Measurements from ENCODE around the gene SGF29.
"Not testable (repeated sequence)": the region's sequence is repeated elsewhere in the genome, so short reads cannot be mapped to it uniquely, and the experiment has no call there.

SGF29 gene

DNA sequence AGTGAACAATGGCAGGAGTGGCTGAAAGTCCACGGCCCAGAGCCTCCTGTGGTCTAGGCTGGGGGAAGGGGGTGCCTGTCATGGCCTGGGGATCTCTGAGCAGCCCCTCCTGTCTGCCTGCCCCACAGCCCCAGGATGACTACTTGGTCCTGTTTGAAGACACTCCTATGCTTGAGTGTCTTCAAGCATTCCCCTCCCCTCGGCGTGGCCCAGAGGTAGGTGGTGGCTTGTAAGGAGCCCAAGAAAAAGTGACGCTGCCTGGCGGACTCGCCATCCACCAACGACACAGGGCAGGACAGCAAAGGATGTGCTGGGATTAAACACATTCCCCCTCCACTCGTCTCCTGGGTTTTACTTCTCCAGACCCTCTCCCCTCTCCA lies 50.5 kb downstream of the SGF29 start:
- Histone ChIP-seq H3K27me3 (ENCODE audit: control insufficient read depth in 2 of 2, insufficient read depth in 2 of 2, low read length in 2 of 2) (no peaks in the 10 kb centered on the region), H3K4me3 (ENCODE audit: low read length in 2 of 2) (no peak overlapping the region), H3K9ac (ENCODE audit: low read depth in 1 of 2, low read length in 2 of 2) (no peak overlapping the region), H3K27ac (ENCODE audit: low read depth in 2 of 2, low read length in 2 of 2) (no peak overlapping the region), H3K4me1 (ENCODE audit: control insufficient read depth in 2 of 2, insufficient read depth in 2 of 2, low read length in 2 of 2) (no peaks in the 10 kb centered on the region), H3K9me3 (ENCODE audit: control insufficient read depth in 2 of 2, low read length in 2 of 2) (no peaks in the 10 kb centered on the region), H3K36me3 (ENCODE audit: control insufficient read depth in 2 of 2, insufficient read depth in 2 of 2, low read length in 2 of 2) (no peaks in the 10 kb centered on the region)

DNA sequence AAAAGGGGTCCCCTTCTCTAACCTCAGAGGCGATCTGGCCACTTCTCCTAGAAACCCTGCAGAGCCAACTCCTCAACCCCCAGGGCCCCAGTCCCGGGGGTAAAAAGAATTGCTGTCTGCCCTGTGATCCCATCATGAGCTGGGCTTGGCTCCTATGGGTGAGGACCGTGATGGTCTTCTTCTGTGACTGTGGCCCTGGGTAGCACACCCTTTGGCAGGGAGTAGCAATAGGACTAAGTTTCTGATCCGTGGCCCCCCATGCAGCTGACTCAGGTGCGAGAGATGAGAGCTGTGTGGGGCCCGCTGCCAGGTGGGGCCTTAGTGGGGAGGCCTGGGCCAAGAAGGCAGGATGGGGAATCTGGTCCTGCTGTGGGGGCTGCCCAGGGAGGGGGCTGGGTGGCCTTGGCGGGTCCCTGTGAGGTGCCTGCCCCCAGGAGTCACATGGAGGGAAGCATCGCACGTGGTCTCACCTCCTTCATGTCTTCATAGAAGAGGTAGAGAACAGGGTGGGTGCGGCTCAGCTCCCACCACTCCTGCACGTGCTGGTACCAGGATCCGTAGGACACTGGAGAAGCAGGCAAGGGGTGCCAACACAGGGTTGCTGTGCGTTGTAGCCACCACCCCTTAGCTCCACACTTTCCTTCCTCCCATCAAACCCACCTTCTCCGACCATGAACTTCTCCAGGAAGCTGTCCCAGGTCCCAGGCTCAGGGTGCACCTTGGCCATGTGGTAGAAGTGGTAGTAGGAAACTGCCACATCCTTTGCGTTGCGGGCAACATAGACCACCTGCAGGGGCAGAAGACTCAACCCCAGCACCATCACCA lies 52.8 kb downstream of the SGF29 start:
- Histone ChIP-seq H3K4me1 (ENCODE audit: control insufficient read depth in 2 of 2, insufficient read depth in 2 of 2, low read length in 2 of 2) (peaks cover 8 to 14% of the 10 kb centered on the region in 2 donors), H3K4me3 (ENCODE audit: low read length in 2 of 2) (no peak overlapping the region), H3K27ac (ENCODE audit: low read depth in 2 of 2, low read length in 2 of 2) (no peak overlapping the region), H3K27me3 (ENCODE audit: control insufficient read depth in 2 of 2, insufficient read depth in 2 of 2, low read length in 2 of 2) (no peaks in the 10 kb centered on the region), H3K36me3 (ENCODE audit: control insufficient read depth in 2 of 2, insufficient read depth in 2 of 2, low read length in 2 of 2) (no peaks in the 10 kb centered on the region), H3K9me3 (ENCODE audit: control insufficient read depth in 2 of 2, low read length in 2 of 2) (no peaks in the 10 kb centered on the region), H3K9ac (ENCODE audit: low read depth in 1 of 2, low read length in 2 of 2) (no peak overlapping the region)

DNA sequence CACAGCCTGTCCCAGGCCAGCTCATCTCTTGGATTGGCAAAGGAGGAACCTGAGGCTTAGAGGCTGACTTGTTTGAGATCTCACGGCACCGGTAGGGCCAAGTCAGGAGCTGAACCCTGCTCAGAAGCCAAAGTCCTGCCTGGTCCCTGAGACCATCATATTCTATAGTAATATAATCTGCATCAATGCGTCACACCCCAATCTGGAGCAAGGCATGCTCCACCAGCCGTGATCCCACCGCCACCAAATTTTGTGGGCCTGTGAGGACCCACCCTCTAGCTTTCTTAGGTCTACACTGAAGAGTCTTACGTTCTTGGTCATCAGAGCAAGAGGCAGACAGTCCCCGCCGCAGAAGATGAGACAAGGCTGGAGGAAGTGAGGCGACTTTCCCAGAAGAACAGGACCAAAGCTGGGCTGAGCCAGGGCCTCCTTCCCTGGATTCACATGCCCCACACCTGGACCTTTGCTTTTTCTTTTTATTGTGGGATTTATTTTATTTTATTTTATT lies 53.5 kb downstream of the SGF29 start:
- Histone ChIP-seq H3K36me3 (ENCODE audit: control insufficient read depth in 2 of 2, insufficient read depth in 2 of 2, low read length in 2 of 2) (no peaks in the 10 kb centered on the region), H3K27me3 (ENCODE audit: control insufficient read depth in 2 of 2, insufficient read depth in 2 of 2, low read length in 2 of 2) (no peaks in the 10 kb centered on the region), H3K27ac (ENCODE audit: low read depth in 2 of 2, low read length in 2 of 2) (no peak overlapping the region)

DNA sequence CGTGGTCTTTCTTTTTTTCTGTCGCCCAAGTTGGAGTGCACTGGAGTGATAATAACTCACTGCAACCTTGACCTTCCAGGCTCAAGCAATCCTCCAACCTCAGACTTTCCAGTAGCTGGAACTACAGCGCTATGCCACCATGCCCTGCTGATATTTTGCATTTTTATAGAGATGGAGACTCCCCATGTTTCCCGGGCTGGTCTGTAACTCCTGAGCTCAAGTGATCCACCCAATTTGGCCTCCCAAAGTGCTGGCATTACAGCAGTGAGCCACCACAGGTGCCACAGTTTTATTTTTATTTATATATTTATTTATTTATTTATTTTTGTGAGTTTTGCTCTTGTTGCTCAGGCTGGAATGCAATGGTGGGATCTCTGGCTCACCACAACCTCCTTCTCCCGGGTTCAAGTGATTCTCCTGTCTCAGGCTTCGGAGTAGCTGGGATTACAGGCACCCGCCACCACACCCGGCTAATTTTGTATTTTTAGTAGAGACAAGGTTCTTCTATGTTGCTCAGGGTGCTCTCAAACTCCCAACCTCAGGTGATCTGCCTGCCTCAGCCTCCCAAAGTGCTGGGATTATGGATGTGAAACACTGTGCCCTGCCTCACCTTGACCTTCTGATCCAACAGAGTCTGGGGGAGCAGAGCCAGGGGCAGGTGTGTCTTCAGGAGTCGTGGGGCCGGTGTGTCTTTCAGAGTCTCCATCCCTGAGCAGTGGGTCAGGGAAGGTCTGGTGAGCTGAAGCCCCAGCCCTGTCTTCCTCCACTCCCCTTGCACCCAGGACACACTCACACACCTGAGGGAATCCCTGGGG lies 54.2 kb downstream of the SGF29 start:
- not testable (repeated sequence) for H3K9me3 ChIP-seq (ENCODE audit: control insufficient read depth in 2 of 2, low read length in 2 of 2); H3K36me3 ChIP-seq (ENCODE audit: control insufficient read depth in 2 of 2, insufficient read depth in 2 of 2, low read length in 2 of 2); H3K9ac ChIP-seq (ENCODE audit: low read depth in 1 of 2, low read length in 2 of 2); H3K27ac ChIP-seq (ENCODE audit: low read depth in 2 of 2, low read length in 2 of 2); H3K27me3 ChIP-seq (ENCODE audit: control insufficient read depth in 2 of 2, insufficient read depth in 2 of 2, low read length in 2 of 2); H3K4me3 ChIP-seq (ENCODE audit: low read length in 2 of 2)
- peaks cover 8 to 14% of the 10 kb centered on the region in 2 donors for H3K4me1 ChIP-seq (ENCODE audit: control insufficient read depth in 2 of 2, insufficient read depth in 2 of 2, low read length in 2 of 2)

More for the DNA sequence above, 53.5 kb downstream of the SGF29 start:
- Histone ChIP-seq H3K9ac (ENCODE audit: low read depth in 1 of 2, low read length in 2 of 2) (no peak overlapping the region), H3K4me3 (ENCODE audit: low read length in 2 of 2) (no peak overlapping the region), H3K9me3 (ENCODE audit: control insufficient read depth in 2 of 2, low read length in 2 of 2) (no peaks in the 10 kb centered on the region), H3K4me1 (ENCODE audit: control insufficient read depth in 2 of 2, insufficient read depth in 2 of 2, low read length in 2 of 2) (peaks cover 8 to 14% of the 10 kb centered on the region in 2 donors)

DNA sequence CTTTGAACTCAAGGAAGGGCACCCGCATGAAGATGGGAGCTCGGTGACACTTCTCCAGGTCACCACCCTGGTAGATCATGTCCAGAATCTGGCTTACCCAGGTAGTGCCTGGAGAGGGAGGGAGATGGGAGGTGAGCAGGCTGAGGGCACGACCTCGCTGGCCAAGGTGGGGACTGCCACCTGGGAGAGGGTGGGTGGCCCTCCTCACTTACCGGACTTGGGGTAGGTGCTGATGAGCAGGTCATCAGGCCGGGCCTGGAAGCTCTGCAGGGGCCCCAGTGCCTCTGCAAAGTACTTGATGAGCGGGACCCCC lies 54.7 kb downstream of the SGF29 start:
- H3K4me3 ChIP-seq (ENCODE audit: low read length in 2 of 2); H3K27me3 ChIP-seq (ENCODE audit: control insufficient read depth in 2 of 2, insufficient read depth in 2 of 2, low read length in 2 of 2); H3K9ac ChIP-seq (ENCODE audit: low read depth in 1 of 2, low read length in 2 of 2); H3K36me3 ChIP-seq (ENCODE audit: control insufficient read depth in 2 of 2, insufficient read depth in 2 of 2, low read length in 2 of 2); H3K27ac ChIP-seq (ENCODE audit: low read depth in 2 of 2, low read length in 2 of 2); H3K9me3 ChIP-seq (ENCODE audit: control insufficient read depth in 2 of 2, low read length in 2 of 2): not testable (repeated sequence)
- peaks cover 8 to 14% of the 10 kb centered on the region in 2 donors for H3K4me1 ChIP-seq (ENCODE audit: control insufficient read depth in 2 of 2, insufficient read depth in 2 of 2, low read length in 2 of 2)

DNA sequence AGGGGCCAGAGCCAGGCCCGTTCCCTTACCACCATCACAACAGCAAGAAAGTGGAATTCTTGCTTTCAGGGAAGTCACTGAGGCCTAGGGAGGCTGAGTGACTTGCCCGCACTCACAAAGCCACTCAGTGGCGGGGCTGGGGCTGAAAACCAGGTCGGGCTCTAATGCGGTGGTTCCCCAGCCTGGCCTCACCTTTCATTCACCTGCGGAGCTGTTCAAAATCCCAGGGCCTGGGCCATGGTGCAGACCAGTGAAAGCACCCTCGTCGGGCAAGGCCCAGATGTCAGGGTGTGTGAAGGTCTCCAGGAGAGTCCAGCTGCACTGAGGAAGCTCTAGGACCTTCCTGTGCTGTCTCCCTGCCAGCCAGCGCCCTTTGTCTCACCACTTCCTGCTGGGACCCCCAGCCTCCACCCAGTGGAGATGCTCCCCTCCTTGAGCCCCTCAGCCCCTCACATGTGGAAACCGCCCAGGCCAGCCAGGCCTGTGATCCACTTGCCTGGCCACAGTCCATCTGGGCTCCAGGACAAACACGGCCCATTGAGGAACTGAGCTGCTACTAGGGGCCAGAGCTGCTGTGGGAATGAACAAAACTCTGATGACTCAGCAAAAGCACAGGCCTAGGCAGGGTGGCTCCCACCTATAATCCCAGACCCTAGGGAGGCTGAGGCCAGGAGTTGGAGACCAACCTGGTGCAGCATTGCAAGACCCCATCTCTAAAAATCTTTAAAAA lies 55.3 kb downstream of the SGF29 start:
- H3K4me3 ChIP-seq (ENCODE audit: low read length in 2 of 2): peak overlapping the region; percentile 37 to 69
- peak overlapping the region in 1 of 2 donors; percentile 5 for H3K9ac ChIP-seq (ENCODE audit: low read depth in 1 of 2, low read length in 2 of 2)
- peak overlapping the region; percentile 42 to 62 for H3K27ac ChIP-seq (ENCODE audit: low read depth in 2 of 2, low read length in 2 of 2)

DNA sequence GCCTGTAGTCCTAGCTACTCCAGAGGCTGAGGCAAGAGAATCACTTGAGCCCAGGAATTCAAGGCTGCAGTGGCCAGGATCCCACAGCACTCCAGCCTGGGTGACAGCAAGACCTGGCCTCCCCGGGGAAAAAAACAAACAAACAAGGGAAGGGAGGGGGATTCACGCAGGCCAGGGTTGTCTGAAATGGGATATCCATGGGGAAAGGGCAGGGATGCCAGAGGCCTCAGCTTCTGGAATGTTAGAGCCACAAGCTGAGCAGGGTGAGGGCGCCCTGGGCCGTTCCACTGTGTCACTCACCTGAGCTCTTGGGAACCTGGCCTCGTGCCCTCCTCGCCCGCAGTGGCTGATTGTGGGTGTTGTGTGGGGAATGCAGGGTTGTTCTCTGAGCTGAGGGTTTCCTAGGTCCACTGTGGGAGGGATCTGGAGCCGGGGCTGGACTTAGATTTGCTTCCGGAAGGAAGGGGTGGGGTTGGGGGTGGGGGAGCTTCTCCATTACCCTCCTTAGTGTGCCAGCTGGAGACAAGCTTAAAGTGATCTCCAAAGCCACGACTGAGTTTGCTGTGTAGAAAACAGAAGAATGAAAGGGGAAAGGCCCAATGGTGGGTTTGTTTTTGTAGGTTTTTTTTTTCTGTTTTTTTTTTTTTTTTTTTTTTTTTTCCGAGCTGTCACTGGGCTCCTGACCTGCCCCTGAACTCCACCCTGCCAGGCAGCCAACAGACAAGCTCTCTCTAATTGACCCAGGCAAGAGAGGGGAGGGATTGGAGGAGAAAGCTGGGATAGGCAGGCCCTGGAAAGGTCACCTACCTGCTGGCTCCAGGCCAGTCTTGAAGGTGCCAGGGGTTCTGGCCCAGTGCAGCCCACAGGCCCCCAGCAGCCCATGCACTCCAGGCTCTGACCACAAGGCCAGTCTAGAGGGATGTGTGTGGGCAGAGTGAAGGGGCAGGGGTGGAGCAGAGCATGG lies 56.2 kb downstream of the SGF29 start, which contains the start of gene SULT1A1:
Gene SULT1A1 (minus strand): TSS at position 414 of the 964 bp plus-strand sequence. CDS start 1,189 bp downstream, outside the sequence.
- Histone ChIP-seq H3K9me3 (ENCODE audit: control insufficient read depth in 2 of 2, low read length in 2 of 2) (no peaks in the 10 kb centered on the region), H3K27me3 (ENCODE audit: control insufficient read depth in 2 of 2, insufficient read depth in 2 of 2, low read length in 2 of 2) (no peaks in the 10 kb centered on the region), H3K9ac (ENCODE audit: low read depth in 1 of 2, low read length in 2 of 2) (peak within 1 kb of the TSS; percentile 5 to 71), H3K36me3 (ENCODE audit: control insufficient read depth in 2 of 2, insufficient read depth in 2 of 2, low read length in 2 of 2) (no peaks in the 10 kb centered on the region), H3K4me3 (ENCODE audit: low read length in 2 of 2) (peak within 1 kb of the TSS; percentile 37 to 69), H3K27ac (ENCODE audit: low read depth in 2 of 2, low read length in 2 of 2) (peak within 1 kb of the TSS; percentile 62 to 71), H3K4me1 (ENCODE audit: control insufficient read depth in 2 of 2, insufficient read depth in 2 of 2, low read length in 2 of 2) (peaks cover 8 to 14% of the 10 kb centered on the region in 2 donors)

More for the DNA sequence above, 55.3 kb downstream of the SGF29 start:
- H3K36me3 ChIP-seq (ENCODE audit: control insufficient read depth in 2 of 2, insufficient read depth in 2 of 2, low read length in 2 of 2); H3K27me3 ChIP-seq (ENCODE audit: control insufficient read depth in 2 of 2, insufficient read depth in 2 of 2, low read length in 2 of 2); H3K9me3 ChIP-seq (ENCODE audit: control insufficient read depth in 2 of 2, low read length in 2 of 2): not testable (repeated sequence)
- peaks cover 8 to 14% of the 10 kb centered on the region in 2 donors for H3K4me1 ChIP-seq (ENCODE audit: control insufficient read depth in 2 of 2, insufficient read depth in 2 of 2, low read length in 2 of 2)

DNA sequence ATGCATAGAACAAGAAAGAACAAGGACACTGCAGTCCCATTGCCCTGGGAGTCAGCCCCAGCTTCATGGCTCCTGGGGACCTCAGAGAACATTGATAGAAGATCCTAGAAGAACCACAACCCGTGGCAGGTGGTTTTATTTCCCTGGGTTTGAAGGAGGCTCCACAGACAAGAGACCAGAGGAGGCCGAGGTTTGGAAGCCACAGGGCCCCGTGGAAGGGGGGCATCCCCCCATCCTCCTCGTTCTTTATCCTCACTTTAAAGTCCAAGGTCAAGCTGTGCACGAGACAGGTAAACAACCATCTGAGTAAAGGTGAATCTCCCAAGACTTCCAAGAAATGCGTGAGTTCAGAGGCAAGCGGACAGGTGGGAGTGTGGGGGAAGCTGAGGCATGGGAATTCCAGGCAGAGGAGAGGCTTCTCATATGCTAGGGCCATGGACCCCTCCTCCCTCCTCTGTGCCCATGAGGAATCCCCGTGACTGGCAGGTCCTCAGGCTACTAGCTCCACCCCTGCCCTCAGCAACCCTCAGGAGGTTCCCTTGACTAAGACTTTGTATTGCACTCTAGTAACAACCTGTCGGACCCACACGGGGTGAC lies 57.0 kb downstream of the SGF29 start:
- no peak overlapping the region for H3K9ac ChIP-seq (ENCODE audit: low read depth in 1 of 2, low read length in 2 of 2)
- H3K9me3 ChIP-seq (ENCODE audit: control insufficient read depth in 2 of 2, low read length in 2 of 2): no peaks in the 10 kb centered on the region
- H3K4me3 ChIP-seq (ENCODE audit: low read length in 2 of 2): no peak overlapping the region
- no peaks in the 10 kb centered on the region for H3K27me3 ChIP-seq (ENCODE audit: control insufficient read depth in 2 of 2, insufficient read depth in 2 of 2, low read length in 2 of 2)
- H3K27ac ChIP-seq (ENCODE audit: low read depth in 2 of 2, low read length in 2 of 2): peak overlapping the region; percentile 62 to 71
- H3K36me3 ChIP-seq (ENCODE audit: control insufficient read depth in 2 of 2, insufficient read depth in 2 of 2, low read length in 2 of 2): no peaks in the 10 kb centered on the region
- peaks cover 8 to 14% of the 10 kb centered on the region in 2 donors for H3K4me1 ChIP-seq (ENCODE audit: control insufficient read depth in 2 of 2, insufficient read depth in 2 of 2, low read length in 2 of 2)

All from mucosa of rectum (tissue), 2 donors.